ENCODE results near the gene CDC45. TPM values are rescaled to one million over a fixed set of nuclear protein-coding genes. Genes with fewer than 3 reads are reported as not detected.

The CDC45 gene
- total and polyA plus RNA-seq, 11 donors: 0.15 to 3.1 (median 0.32) TPM; not detected in 4

GRCh38 chr22:19463491-19464469, 15.9 kb upstream of the CDC45 start:
- intact Hi-C loops (cut with DNase I): loop anchor here in 1 of 10 donors (10.0 kb wide), 2 partner anchors 79 to 269 kb away; no protein-coding TSS in a partner anchor
- Histone ChIP-seq H3K4me1 (peaks cover 0 to 7% (median 0%) of the 10 kb centered on the region in 12 donors), H3K9me3 (no peaks in the 10 kb centered on the region), H3K4me3 (no peak overlapping the region), H3K27me3 (no peaks in the 10 kb centered on the region), H3K27ac (peak overlapping the region in 1 of 12 donors; percentile 17), H3K36me3 (peaks cover 2 to 100% (median 92%) of the 10 kb centered on the region in 9 donors)
- DNase-seq (peak in 2 of 5 donors; percentile 55 to 77), ATAC-seq (peak; percentile 53 to 83 (median 72))
- whole genome bisulfite sequencing, 4 donors: 65 to 77% (median 74%) methylated on average over 7 of the region's 7 CpGs
- no peak for TF ChIP-seq POLR2A (IDR thresholded peaks at IDR 0.05)
- TF ChIP-seq CTCF (IDR thresholded peaks at IDR 0.05): no peak

- H3K27me3 ChIP-seq: no peaks in the 10 kb centered on the region
- H3K4me3 ChIP-seq: no peak overlapping the region
- H3K36me3 ChIP-seq: peaks cover 2 to 100% (median 92%) of the 10 kb centered on the region in 9 donors
- ATAC-seq (no peak), DNase-seq (no peak)
- WGBS, 4 donors: 58 to 79% (median 65%) methylated on average over 1 of the region's 1 CpG
- H3K4me1 ChIP-seq: peaks cover 0 to 7% (median 0%) of the 10 kb centered on the region in 12 donors
- H3K27ac ChIP-seq: no peak overlapping the region
- intact Hi-C loops (cut with DNase I): loop anchor here in 1 of 10 donors (10.0 kb wide), 2 partner anchors 80 to 270 kb away; no protein-coding TSS in a partner anchor
- no peak for TF ChIP-seq CTCF (IDR thresholded peaks at IDR 0.05)
- TF ChIP-seq POLR2A (IDR thresholded peaks at IDR 0.05): no peak
- no peaks in the 10 kb centered on the region for H3K9me3 ChIP-seq
These were observed 15.2 kb upstream of the CDC45 start for GRCh38 chr22:19464546-19464945.

- peaks cover 2 to 100% (median 92%) of the 10 kb centered on the region in 9 donors for H3K36me3 ChIP-seq
- 90 to 95% (median 92%) methylated on average over 4 of the region's 4 CpGs for WGBS, 4 donors
- intact Hi-C loops (cut with DNase I): loop anchor here in 1 of 10 donors (10.0 kb wide), 2 partner anchors 80 to 270 kb away; no protein-coding TSS in a partner anchor
These were observed 14.7 kb upstream of the CDC45 start for GRCh38 chr22:19464975-19465374.

More at GRCh38 chr22:19464975-19465374, 14.7 kb upstream of the CDC45 start:
- Histone ChIP-seq H3K27me3 (no peaks in the 10 kb centered on the region), H3K4me3 (no peak overlapping the region), H3K27ac (no peak overlapping the region), H3K9me3 (no peaks in the 10 kb centered on the region), H3K4me1 (peaks cover 0 to 7% (median 0%) of the 10 kb centered on the region in 12 donors)
- TF ChIP-seq CTCF (IDR thresholded peaks at IDR 0.05) (no peak), POLR2A (IDR thresholded peaks at IDR 0.05) (no peak)
- no peak for DNase-seq
- ATAC-seq: no peak
